Activated T-cell treated with anti-CD3 and anti-CD28 coated beads for 1 hour (primary cell): ENCODE measurements around the gene BBS10.
"Not testable (repeated sequence)": the region's sequence is repeated elsewhere in the genome, so short reads cannot be mapped to it uniquely, and the experiment has no call there.

Source experiments
- DNase-seq: peaks from one replicate; pipeline ENCODE4 v3.0.0-alpha.2; 2020; ENCODE audit warnings: low read depth

BBS10 gene

DNA sequence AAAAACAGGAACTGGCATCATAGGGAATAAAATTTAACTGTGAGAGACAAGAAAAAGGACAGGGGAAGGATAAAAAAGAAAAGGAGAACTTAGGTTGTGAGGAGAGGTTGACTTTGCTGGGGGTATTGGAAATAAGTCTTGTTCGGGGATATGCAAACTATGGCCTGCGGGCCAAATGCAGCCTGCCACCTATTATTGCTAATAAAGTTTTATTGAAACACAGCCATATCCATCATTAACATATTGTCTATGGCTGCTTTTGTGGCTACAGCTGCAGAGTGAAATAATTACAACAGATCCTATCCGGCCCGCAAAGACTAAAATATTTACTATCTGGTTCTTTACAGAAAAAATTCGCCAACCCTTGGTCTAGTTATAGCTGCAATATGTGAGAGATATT lies 18.6 kb downstream of the BBS10 start:
- no peak for DNase-seq

- DNase-seq: no peak
These were observed 19.1 kb downstream of the BBS10 start for GRCh38 chr12:76329159-76329558.

DNA sequence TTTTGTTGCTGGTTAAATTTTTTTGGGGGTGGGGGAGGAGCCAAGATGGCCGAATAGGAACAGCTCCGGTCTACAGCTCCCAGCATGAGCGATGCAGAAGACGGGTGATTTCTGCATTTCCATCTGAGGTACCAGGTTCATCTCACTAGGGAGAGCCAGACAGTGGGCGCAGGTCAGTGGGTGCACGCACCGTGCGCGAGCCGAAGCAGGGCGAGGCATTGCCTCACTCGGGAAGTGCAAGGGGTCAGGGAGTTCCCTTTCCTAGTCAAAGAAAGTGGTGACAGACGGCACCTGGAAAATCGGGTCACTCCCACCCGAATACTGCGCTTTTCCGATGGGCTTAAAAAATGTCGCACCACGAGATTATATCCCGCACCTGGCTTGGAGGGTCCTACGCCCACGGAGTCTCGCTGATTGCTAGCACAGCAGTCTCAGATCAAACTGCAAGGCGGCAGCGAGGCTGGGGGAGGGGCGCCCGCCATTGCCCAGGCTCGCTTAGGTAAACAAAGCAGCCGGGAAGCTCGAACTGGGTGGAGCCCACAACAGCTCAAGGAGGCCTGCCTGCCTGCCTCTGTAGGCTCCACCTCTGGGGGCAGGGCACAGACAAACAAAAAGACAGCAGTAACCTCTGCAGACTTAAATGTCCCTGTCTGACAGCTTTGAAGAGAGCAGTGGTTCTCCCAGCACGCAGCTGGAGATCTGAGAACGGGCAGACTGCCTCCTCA lies 28.5 kb downstream of the BBS10 start:
- DNase-seq: not testable (repeated sequence)

GRCh38 chr12:76318773-76319594 lies 29.2 kb downstream of the BBS10 start:
- DNase-seq: no peak

DNA sequence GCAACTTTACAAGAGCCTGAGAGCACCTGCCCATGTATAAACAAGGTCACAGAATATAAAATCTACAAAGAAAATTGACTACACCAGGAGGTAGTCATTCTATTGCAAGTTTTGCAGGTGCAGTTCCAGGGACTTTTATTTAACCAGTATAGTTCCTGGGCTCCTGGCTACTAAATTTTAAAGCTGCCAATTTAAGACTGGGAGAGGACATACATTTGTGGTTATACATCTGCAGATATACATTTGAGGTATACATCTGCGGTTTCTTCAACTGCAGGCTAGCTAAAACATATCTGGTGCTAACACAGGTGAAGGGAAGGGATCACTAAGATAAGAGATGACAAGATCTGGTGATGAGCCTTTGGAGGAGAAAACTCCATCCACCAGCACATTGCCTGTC lies 30.2 kb downstream of the BBS10 start:
- no peak for DNase-seq

DNA sequence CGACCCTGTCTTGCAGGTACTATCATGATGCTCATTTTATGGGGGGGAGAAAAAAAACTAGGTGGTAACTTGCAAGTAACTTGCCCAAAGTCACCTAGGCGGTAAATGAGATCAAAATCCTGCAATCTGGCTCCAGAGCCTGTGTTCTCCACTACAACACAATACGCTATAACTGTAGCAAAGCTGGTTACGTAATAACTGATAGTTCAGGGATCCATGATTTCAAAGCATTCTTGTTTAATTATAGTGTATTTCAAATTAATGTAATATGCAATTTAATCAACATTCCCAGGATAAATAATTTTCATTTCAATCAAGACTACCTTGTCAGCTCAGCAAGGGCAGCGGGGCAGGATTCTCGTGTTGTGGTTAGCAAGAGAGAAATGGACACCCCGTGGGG lies 31.7 kb downstream of the BBS10 start:
- no peak for DNase-seq

- no peak for DNase-seq
These were observed 34.9 kb downstream of the BBS10 start for GRCh38 chr12:76313299-76313698.

DNA sequence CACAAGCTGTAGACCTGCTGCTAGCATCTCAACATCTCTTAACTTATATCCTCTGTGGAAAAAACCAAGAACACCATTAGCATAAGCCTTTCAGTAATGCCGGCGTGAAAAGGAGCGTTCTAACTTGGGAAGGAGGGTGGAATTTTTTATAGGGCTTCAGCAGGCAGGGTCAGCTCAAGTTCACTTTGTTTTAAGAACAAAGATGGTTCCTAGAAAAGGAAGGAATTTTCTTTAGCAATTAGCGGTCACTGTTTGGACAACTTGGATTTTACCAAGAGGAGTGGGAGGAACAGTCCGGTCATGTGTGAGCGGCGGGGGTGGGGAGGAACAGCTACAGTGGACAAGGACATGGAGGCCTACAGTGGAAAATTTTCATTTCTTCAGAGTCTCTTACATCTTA lies 35.9 kb downstream of the BBS10 start:
- DNase-seq: no peak

- no peak for DNase-seq
These were observed 36.4 kb downstream of the BBS10 start for GRCh38 chr12:76311796-76312195.

DNA sequence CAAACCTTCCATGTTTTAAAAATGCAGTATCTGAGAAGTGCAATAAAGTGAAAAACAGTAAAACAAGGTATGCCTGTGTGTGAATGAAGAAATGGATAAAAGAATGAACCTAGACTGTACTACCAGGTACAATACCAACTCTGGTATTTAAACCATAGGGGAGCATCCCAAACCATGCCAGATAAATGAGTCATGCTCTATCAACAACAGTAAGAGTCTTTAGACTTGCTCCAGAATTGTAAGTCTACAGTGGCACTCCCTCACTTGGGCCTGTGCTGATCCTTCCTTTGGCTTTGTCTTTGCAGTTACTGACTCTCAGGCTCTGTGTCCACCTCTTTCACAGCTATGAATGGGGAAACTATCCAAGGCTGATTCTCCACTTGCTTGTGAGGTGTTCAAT lies 38.1 kb downstream of the BBS10 start:
- DNase-seq: no peak

DNA sequence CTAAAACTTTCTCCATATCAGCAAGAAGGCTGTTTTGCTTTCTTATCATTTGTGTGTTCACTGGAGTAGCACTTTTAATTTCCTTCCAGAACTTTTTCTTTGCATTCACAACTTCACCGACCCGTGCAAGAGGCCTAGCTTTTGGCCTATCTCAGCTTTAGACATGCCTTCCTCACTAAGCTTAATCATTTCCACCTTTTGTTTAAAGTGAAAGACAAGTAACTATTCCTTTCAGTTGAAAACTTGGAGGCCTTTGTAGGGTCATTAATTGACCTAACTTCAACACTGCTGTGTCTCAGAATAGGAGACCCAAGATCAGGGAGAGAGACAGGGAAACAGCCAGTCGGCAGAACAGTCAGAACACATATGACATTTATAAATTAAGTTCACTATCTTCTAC lies 39.3 kb downstream of the BBS10 start:
- DNase-seq: no peak

- DNase-seq: no peak
These were observed 41.1 kb downstream of the BBS10 start for GRCh38 chr12:76307083-76307482.

GRCh38 chr12:76303989-76304460 lies 44.2 kb downstream of the BBS10 start:
- no peak for DNase-seq

DNA sequence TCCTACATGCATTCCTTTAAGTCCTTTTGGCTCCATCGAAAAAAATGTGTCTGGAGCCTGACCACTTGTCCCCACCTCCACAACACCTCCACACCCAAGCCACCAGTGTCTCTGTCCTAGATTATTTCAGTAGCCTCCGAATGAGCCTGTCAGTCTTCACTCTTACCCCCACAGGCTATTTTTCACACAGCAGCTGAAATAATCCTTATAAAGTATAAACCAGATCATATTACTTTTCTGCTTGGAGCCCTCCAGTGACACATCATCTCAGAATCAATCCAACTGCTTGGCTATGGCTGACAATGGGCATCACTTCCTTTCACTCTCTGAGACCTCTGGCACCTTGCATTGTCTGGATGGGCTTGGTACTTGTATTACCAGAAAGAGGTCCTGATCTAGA lies 44.9 kb downstream of the BBS10 start:
- DNase-seq: no peak

GRCh38 chr12:76300297-76300665 lies 47.9 kb downstream of the BBS10 start:
- no peak for DNase-seq

DNA sequence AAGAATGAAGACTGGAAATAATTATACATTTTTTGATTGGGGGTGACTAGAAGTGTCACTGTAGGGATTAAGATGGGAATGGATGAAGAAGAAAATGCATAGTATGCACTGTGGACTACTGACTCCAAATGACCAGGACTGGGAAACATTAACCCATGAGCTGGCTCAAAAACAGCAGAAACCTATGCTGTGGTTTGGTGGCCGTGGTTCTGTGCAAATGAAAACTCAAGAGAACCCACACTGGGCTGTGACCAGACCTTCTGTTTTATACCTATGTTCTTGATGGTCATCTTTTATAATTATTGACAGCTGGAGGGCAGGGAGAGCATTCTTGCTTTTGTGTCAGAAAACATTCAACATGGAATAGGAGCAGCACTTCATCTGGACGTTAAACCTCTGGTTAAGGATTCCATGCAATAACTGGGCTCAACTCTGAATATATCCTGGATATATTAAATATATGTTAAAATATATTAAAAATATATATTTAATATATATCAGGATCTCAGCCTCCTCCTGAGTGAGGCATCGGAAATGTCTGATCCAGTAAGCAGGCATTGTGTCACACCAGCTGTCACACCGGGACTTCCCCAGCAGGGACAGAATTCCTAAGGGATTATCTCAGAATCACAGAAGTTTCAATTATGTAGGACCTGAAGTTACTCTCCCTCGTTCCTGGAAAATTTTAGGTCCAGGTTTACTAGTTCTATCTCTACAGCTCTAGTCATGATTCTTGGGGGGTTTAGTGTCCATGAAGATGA lies 48.5 kb downstream of the BBS10 start:
- no peak for DNase-seq
